GM23248 (cell line): ENCODE data around the gene ADM2. TPM values are rescaled to one million over a fixed set of nuclear protein-coding genes. Genes with fewer than 3 reads are reported as not detected.

Source experiments
- DNase-seq: peaks from one replicate; pipeline ENCODE4 v3.0.0-alpha.2; 2015
- H2AFZ ChIP-seq: fragments of 200-600 bp; sonication (generic); 2 replicates; pipeline ENCODE4 v1.6.1; 2016; ENCODE audit warnings: antibody characterized with exemption
- H3F3A ChIP-seq: fragments of 200-600 bp; sonication (generic); 2 replicates; pipeline ENCODE4 v1.6.1; 2016; ENCODE audit warnings: mild to moderate bottlenecking, antibody characterized with exemption, mixed run types; ENCODE audit not compliant: insufficient read depth
- H3K27ac ChIP-seq: fragments of 200-600 bp; sonication (generic); 2 replicates; pipeline ENCODE4 v1.5.1; 2016; ENCODE audit warnings: mild to moderate bottlenecking
- H3K27me3 ChIP-seq: fragments of 200-600 bp; sonication (generic); replicated peaks from 2 replicates; pipeline ENCODE4 v1.6.1; 2016; ENCODE audit warnings: mild to moderate bottlenecking; ENCODE audit not compliant: insufficient read depth
- H3K36me3 ChIP-seq: fragments of 200-600 bp; sonication (generic); 2 replicates; pipeline ENCODE4 v1.6.1; 2016; ENCODE audit warnings: low read depth, mild to moderate bottlenecking
- H3K4me1 ChIP-seq: fragments of 200-600 bp; sonication (generic); 2 replicates; pipeline ENCODE4 v1.6.1; 2016; ENCODE audit warnings: mild to moderate bottlenecking; ENCODE audit not compliant: insufficient read depth
- H3K4me2 ChIP-seq: fragments of 200-600 bp; sonication (generic); one replicate; pipeline ENCODE4 v1.6.1; 2016; ENCODE audit warnings: mild to moderate bottlenecking; ENCODE audit not compliant: unreplicated experiment
- H3K4me3 ChIP-seq: fragments of 200-600 bp; sonication (generic); 2 replicates; pipeline ENCODE4 v1.5.1; 2016; ENCODE audit warnings: mild to moderate bottlenecking
- H3K79me2 ChIP-seq: fragments of 200-600 bp; sonication (generic); 2 replicates; pipeline ENCODE4 v1.6.1; 2016; ENCODE audit warnings: mild to moderate bottlenecking; ENCODE audit not compliant: insufficient read depth
- H3K9ac ChIP-seq: fragments of 200-600 bp; sonication (generic); 2 replicates; pipeline ENCODE4 v1.6.1; 2016; ENCODE audit warnings: mild to moderate bottlenecking
- H3K9me2 ChIP-seq: fragments of 200-600 bp; sonication (generic); 2 replicates; pipeline ENCODE4 v1.6.1; 2016; ENCODE audit warnings: mixed run types, mild to moderate bottlenecking, moderate library complexity; ENCODE audit not compliant: insufficient read depth
- H3K9me3 ChIP-seq: fragments of 200-600 bp; sonication (generic); one replicate; pipeline ENCODE4 v1.6.1; 2017; ENCODE audit warnings: low read depth
- H4K20me1 ChIP-seq: fragments of 200-600 bp; sonication (generic); 2 replicates; pipeline ENCODE4 v1.6.0; 2016; ENCODE audit not compliant: insufficient read depth
- EZH2 ChIP-seq: fragments of 200-600 bp; sonication (generic); IDR thresholded peaks from 2 replicates; pipeline ENCODE4 v1.6.1; 2018; ENCODE audit warnings: antibody characterized with exemption, mild to moderate bottlenecking; ENCODE audit not compliant: insufficient read depth, poor library complexity, severe bottlenecking
- EZH2phosphoT487 ChIP-seq: fragments of 200-600 bp; sonication (generic); IDR thresholded peaks from 2 replicates; pipeline ENCODE4 v1.6.1; 2018; ENCODE audit warnings: antibody characterized with exemption, moderate library complexity, mild to moderate bottlenecking, low read depth; ENCODE audit not compliant: insufficient read depth
- WGBS, 2 experiments: methylation state at CpG; one replicate each; pipeline ENCODE4 v1.1.6; 2015 to 2017; ENCODE audit warnings: low lambda C conversion rate in 2 of 2, low coverage in 1 of 2; ENCODE audit errors: missing lambda C conversion rate in 2 of 2; 5-methylcytosine and 5-hydroxymethylcytosine counted together
- in situ Hi-C: fragments of 300-500 bp; cut with MboI; formaldehyde crosslinking; loops from 2 replicates; pipeline ENCODE4 v1.15.0; 2020
- polyA plus RNA-seq: library from polyadenylated mRNA; unstranded; fragments of >200 nt; fragmentation: Nextera tagmentation; extraction: Ambion mirVana; gene quantifications from 2 replicates; pipeline ENCODE4 v1.2.1, GENCODE V29; 2016
- total RNA-seq: library from RNA; depleted of rRNA; stranded (reverse); fragments of >200 nt; shearing (Covaris generic); gene quantifications from 2 replicates; pipeline ENCODE4 v1.2.3, GENCODE V29; 2014

ADM2 gene
- total and polyA plus RNA-seq, 2 experiments from 2014 or later: 11.6 to 15.2 TPM

DNA sequence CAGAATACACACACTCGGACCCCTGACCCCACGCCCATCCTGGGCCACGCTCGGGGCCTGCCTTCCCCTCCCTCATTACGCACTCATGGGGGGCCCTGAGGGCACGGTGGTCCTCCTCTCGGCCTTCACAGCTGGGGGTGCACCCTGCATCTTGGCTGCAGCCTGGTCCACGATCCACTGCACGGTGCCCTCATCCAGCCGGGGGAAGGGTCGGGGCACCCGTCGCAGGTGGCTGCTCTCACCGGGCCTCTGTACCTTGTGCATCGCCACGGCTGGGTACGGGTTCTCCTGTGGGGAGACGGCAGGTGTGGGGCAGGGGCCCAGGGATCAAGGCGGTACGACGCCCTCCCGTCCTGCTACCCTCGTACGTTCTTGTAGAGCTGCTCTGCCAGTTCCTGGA lies 16.9 kb upstream of the ADM2 start:
- Histone ChIP-seq H3K4me1 (no peaks in the 10 kb centered on the region), H3K9me2 (no peaks in the 10 kb centered on the region), H3F3A (no peaks in the 10 kb centered on the region), H3K27ac (no peak overlapping the region), H3K9ac (no peak overlapping the region), H3K79me2 (peaks cover 18% of the 10 kb centered on the region), H3K9me3 (no peaks in the 10 kb centered on the region), H3K36me3 (no peaks in the 10 kb centered on the region; the same call in 1 of the 2 replicates), H4K20me1 (no peaks in the 10 kb centered on the region), H2AFZ (no peak overlapping the region), H3K27me3 (no peaks in the 10 kb centered on the region), H3K4me3 (no peak overlapping the region), H3K4me2 (no peak overlapping the region)
- WGBS, 2 experiments: 91 to 98% methylated on average over 13 to 24 of the region's 24 CpGs
- in situ Hi-C loops: no loop called here
- DNase-seq: no peak
- TF ChIP-seq EZH2phosphoT487 (no peak), EZH2 (no peak)

DNA sequence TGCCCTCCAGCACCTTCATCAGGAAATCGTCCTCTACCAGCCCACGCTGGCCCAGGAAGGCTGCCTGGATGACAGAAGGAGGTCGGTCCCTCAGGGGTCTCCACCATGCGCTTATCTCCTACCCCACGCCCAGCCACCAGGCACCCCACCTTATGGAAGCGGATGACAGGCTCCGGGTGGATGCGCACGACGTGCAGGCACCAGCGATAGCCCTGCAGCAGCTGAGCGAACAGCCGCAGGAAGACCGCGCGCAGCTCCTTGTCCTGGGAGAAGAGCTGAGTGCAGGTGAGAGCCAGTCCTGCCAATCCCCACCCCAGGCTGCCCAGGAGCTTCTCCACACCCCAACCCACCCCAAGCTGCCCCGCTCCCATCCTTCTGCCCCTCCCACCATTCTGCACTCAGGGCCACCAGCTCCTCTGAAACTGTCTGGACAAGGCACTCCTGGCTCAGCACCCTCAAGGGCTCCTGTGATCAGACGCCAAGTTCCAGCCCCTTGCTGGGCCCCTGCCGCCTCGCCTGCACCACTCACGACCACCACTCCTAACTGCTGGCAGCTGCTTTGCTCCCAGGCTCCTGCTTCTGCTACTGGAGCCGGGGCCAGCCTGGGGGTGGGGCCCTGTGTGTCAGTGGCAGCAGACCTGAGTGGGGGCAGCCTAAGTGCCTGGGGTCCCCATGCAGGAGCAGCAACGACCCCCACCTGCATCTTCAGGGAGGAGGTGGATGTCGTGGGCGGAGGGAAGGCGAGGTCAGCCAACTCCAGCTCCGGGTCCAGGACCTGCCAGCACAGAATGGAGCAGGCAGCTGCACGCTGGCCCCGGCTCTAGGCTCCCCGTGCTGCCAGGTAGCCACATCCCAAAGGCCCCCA lies 16.0 kb upstream of the ADM2 start:
- H3K4me3 ChIP-seq: no peak overlapping the region
- H3K4me2 ChIP-seq: no peak overlapping the region
- H3K36me3 ChIP-seq: no peaks in the 10 kb centered on the region; the same call in 1 of the 2 replicates
- no peak overlapping the region for H2AFZ ChIP-seq
- H3K27me3 ChIP-seq: no peaks in the 10 kb centered on the region
- no peaks in the 10 kb centered on the region for H3K9me2 ChIP-seq
- in situ Hi-C loops: no loop called here
- no peak for TF ChIP-seq EZH2phosphoT487
- no peak for TF ChIP-seq EZH2
- peaks cover 26% of the 10 kb centered on the region for H3K79me2 ChIP-seq
- H3K9ac ChIP-seq: no peak overlapping the region
- WGBS, 2 experiments: 92 to 95% methylated on average over 23 to 30 of the region's 30 CpGs
- no peaks in the 10 kb centered on the region for H4K20me1 ChIP-seq
- H3K4me1 ChIP-seq: peaks cover 8% of the 10 kb centered on the region; the same call in 1 of the 2 replicates
- H3K9me3 ChIP-seq: no peaks in the 10 kb centered on the region
- H3K27ac ChIP-seq: no peak overlapping the region
- H3F3A ChIP-seq: no peaks in the 10 kb centered on the region
- DNase-seq: no peak

DNA sequence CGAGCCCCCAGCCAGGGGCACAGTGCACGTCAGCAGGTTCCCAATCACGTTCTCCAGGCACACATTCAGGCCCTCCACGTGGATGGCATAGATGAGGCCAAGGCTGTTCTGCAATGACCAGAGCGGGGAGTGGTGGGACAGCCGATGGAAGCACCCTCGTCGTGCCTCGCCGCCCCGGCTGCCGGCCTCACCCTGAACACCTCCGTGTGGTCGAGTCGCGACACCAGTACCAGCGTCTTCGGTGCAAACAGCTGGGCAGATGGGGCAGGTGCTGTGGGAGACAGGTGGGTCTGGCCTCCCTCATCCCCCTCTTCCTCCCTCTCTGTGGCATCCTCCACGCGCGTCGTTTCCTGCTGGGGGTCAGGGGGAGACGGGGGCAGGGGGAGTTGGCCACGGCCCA lies 14.0 kb upstream of the ADM2 start:
- no peaks in the 10 kb centered on the region for H3K27me3 ChIP-seq
- H4K20me1 ChIP-seq: no peaks in the 10 kb centered on the region; the same call in 1 of the 2 replicates
- H3K36me3 ChIP-seq: no peaks in the 10 kb centered on the region; the same call in 1 of the 2 replicates
- H3K4me2 ChIP-seq: no peak overlapping the region
- in situ Hi-C loops: no loop called here
- peaks cover 47% of the 10 kb centered on the region for H3K79me2 ChIP-seq
- no peak overlapping the region for H3K9ac ChIP-seq
- DNase-seq: no peak
- H3F3A ChIP-seq: no peaks in the 10 kb centered on the region
- H3K27ac ChIP-seq: no peak overlapping the region
- no peaks in the 10 kb centered on the region for H3K9me2 ChIP-seq
- H3K9me3 ChIP-seq: no peaks in the 10 kb centered on the region
- TF ChIP-seq EZH2: no peak
- TF ChIP-seq EZH2phosphoT487: no peak
- peaks cover 16% of the 10 kb centered on the region; the same call in 1 of the 2 replicates for H3K4me1 ChIP-seq
- 85 to 89% methylated on average over 21 to 24 of the region's 24 CpGs for WGBS, 2 experiments
- H2AFZ ChIP-seq: no peak overlapping the region
- H3K4me3 ChIP-seq: no peak overlapping the region

DNA sequence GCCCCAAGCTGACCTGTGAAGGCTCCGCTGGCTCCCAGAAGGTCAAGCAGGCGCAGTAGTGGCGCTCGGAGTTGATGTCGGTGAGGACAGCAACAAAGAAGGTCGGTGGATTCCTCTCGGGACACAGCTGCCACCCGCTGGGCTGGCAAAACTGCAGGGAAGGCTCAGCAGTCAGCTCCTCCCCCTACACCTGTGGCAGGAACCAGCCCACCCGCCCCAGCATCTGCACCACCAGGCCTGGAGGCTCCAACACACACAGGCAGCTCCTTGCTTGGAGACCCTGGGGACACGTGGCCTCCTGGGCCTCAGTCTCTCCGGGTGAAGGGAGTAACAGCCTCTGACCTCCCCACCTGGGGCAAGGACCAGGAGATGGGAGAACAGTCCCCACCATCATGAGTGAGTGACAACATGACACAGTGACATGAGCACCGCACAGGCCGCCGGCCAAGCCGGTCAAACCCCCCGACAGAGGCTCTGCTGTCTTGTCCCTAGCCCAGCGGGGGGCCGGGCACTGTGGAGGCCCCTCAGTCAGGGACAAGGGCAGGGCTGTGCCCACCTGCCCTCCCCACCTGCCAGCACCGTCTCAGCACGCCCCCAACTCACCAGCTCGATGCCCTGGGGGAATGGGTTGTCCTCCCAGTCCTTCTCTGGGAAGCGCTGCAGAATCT lies 13.4 kb upstream of the ADM2 start:
- H3F3A ChIP-seq: no peaks in the 10 kb centered on the region
- TF ChIP-seq EZH2 (no peak), EZH2phosphoT487 (no peak)
- peaks cover 52% of the 10 kb centered on the region for H3K79me2 ChIP-seq
- no peaks in the 10 kb centered on the region; the same call in 1 of the 2 replicates for H4K20me1 ChIP-seq
- no peaks in the 10 kb centered on the region for H3K9me3 ChIP-seq
- no peaks in the 10 kb centered on the region for H3K27me3 ChIP-seq
- no peak overlapping the region for H2AFZ ChIP-seq
- no peak for DNase-seq
- H3K9ac ChIP-seq: no peak overlapping the region
- H3K27ac ChIP-seq: no peak overlapping the region
- H3K4me2 ChIP-seq: no peak overlapping the region
- H3K36me3 ChIP-seq: no peaks in the 10 kb centered on the region; the same call in 1 of the 2 replicates
- peaks cover 19% of the 10 kb centered on the region; the same call in 1 of the 2 replicates for H3K4me1 ChIP-seq
- in situ Hi-C loops: no loop called here
- H3K9me2 ChIP-seq: no peaks in the 10 kb centered on the region
- no peak overlapping the region for H3K4me3 ChIP-seq
- 90 to 91% methylated on average over 18 to 22 of the region's 22 CpGs for WGBS, 2 experiments
